Muscle of back (tissue), 10 donors: Measurements from ENCODE around the gene TMCC2. TPM values are rescaled to one million over a fixed set of nuclear protein-coding genes. Genes with fewer than 3 reads are reported as not detected.

Source experiments
- polyA plus RNA-seq, 10 donors: library from polyadenylated mRNA; unstranded; fragments of 120-200 nt; gene quantifications; one replicate each; pipeline ENCODE4 v1.2.1, GENCODE V29; 2013; ENCODE audit not compliant: insufficient read length in 10 of 10

Gene TMCC2
- polyA plus RNA-seq, 10 donors: 7.7 to 19.9 (median 9.1) TPM

Other genes with a start within 250 kb of the TMCC2 start
- gene CNTN2, start 184.7 kb upstream of the TMCC2 start, polyA plus RNA-seq: 1 to 10 TPM in 7 of 10 donors, under 1 TPM in 3; 0.57 to 2.1 (median 1.2) TPM
- 1 to 10 TPM; 1.8 to 3.0 (median 2.1) TPM for gene TMEM81, start 143.5 kb upstream of the TMCC2 start, polyA plus RNA-seq
- 10 to 100 TPM in 8 of 10 donors, 1 to 10 TPM in 2; 8.3 to 14.0 (median 11.2) TPM for gene RBBP5, start 106.0 kb upstream of the TMCC2 start, polyA plus RNA-seq
- 1 to 10 TPM; 4.9 to 8.8 (median 7.5) TPM for gene DSTYK, start 16.2 kb upstream of the TMCC2 start, polyA plus RNA-seq
- gene NUAK2, start 93.8 kb downstream of the TMCC2 start, polyA plus RNA-seq: 1 to 10 TPM in 1 of 10 donors, under 1 TPM in 9; 0.28 to 1.2 (median 0.65) TPM
- 1 to 10 TPM in 2 of 10 donors, under 1 TPM in 8; 0.23 to 1.2 (median 0.45) TPM for gene KLHDC8A, start 129.0 kb downstream of the TMCC2 start, polyA plus RNA-seq
- not detected for gene LEMD1, start 194.1 kb downstream of the TMCC2 start, polyA plus RNA-seq
- gene BLACAT1, start 228.1 kb downstream of the TMCC2 start, polyA plus RNA-seq: under 1 TPM in 1 of 10 donors, not detected in 9; 0.05 TPM